HEK293 (cell line): ENCODE measurements around the gene ZNF236.

ENCODE experiments used
- CTCF ChIA-PET: fragments of 350-600 bp; formaldehyde crosslinking; extraction: SDS; loops from one replicate; lab custom pipeline; 2021; ENCODE audit warnings: antibody characterized with exemption; lab: Yijun Ruan, JAX
- POLR2A ChIA-PET: fragments of 300-600 bp; formaldehyde crosslinking; extraction: SDS; loops from one replicate; lab custom pipeline; 2020; ENCODE audit warnings: antibody characterized with exemption, inconsistent platforms; lab: Yijun Ruan, JAX
- H3K27ac ChIP-seq: fragments of 200-500 bp; sonication (Bioruptor generic); 2 replicates; pipeline ENCODE4 v1.5.1; 2014; ENCODE audit warnings: low read depth, low read length, control low read depth, inconsistent platforms; ENCODE audit errors: extremely low read depth
- H3K36me3 ChIP-seq, 2 experiments: fragments of 200-500 bp in 1 of 2; sonication (Bioruptor generic) in 1 of 2; 1 replicate in 1 of 2; 2 replicates in 1 of 2; pipeline ENCODE4 v1.5.1; 2014 to 2017; ENCODE audit warnings: inconsistent platforms in 2 of 2, low read length in 2 of 2; ENCODE audit not compliant: control insufficient read depth in 2 of 2, insufficient read depth in 1 of 2
- H3K4me1 ChIP-seq: fragments of 200-500 bp; sonication (Bioruptor generic); 2 replicates; pipeline ENCODE4 v1.5.1; 2014; ENCODE audit warnings: mild to moderate bottlenecking, low read length, inconsistent platforms; ENCODE audit not compliant: control insufficient read depth, insufficient read depth
- H3K4me3 ChIP-seq: 2 replicates; pipeline ENCODE4 v1.5.1; 2011; ENCODE audit warnings: low read depth, mild to moderate bottlenecking, control low read depth, low read length, moderate library complexity
- H3K9me3 ChIP-seq: fragments of 200-500 bp; sonication (Bioruptor generic); 2 replicates; pipeline ENCODE4 v1.5.1; 2014; ENCODE audit warnings: low read depth, low read length, inconsistent platforms; ENCODE audit not compliant: control insufficient read depth, insufficient read depth
- BCL11A ChIP-seq: fragments of 450-650 bp; formaldehyde crosslinking; IDR thresholded peaks from 2 replicates; pipeline ENCODE4 v1.5.1; 2016; ENCODE audit warnings: low read depth, missing biosample characterization, missing genetic modification characterization
- BCL6B ChIP-seq: fragments of 450-650 bp; formaldehyde crosslinking; IDR thresholded peaks from 2 replicates; pipeline ENCODE4 v1.5.1; 2017; ENCODE audit warnings: missing biosample characterization, missing genetic modification characterization
- EGR2 ChIP-seq: fragments of 450-650 bp; formaldehyde crosslinking; IDR thresholded peaks from 2 replicates; pipeline ENCODE4 v1.5.1; 2016; ENCODE audit warnings: low read depth, missing biosample characterization, missing genetic modification characterization
- GLIS1 ChIP-seq: fragments of 450-650 bp; formaldehyde crosslinking; IDR thresholded peaks from 2 replicates; pipeline ENCODE4 v1.5.1; 2016; ENCODE audit warnings: missing biosample characterization, missing genetic modification characterization
- HIC1 ChIP-seq: fragments of 450-650 bp; formaldehyde crosslinking; IDR thresholded peaks from 2 replicates; pipeline ENCODE4 v1.5.1; 2016; ENCODE audit warnings: missing biosample characterization, missing genetic modification characterization
- HOXC10 ChIP-seq: sonication (generic); formaldehyde crosslinking; IDR thresholded peaks from 2 replicates; pipeline ENCODE4 v1.8.1; 2023; ENCODE audit warnings: mild to moderate bottlenecking, missing genetic modification reagents
- KLF16 ChIP-seq: fragments of 450-650 bp; formaldehyde crosslinking; IDR thresholded peaks from 2 replicates; pipeline ENCODE4 v1.5.1; 2017; ENCODE audit warnings: missing biosample characterization, missing genetic modification characterization
- MEIS1 ChIP-seq: sonication (generic); formaldehyde crosslinking; IDR thresholded peaks from 2 replicates; pipeline ENCODE4 v1.8.1; 2022; ENCODE audit warnings: missing genetic modification reagents, mild to moderate bottlenecking, borderline replicate concordance
- OSR2 ChIP-seq: fragments of 450-650 bp; formaldehyde crosslinking; IDR thresholded peaks from 2 replicates; pipeline ENCODE4 v1.5.1; 2016; ENCODE audit warnings: missing biosample characterization, missing genetic modification characterization
- PATZ1 ChIP-seq: fragments of 450-650 bp; formaldehyde crosslinking; IDR thresholded peaks from 2 replicates; pipeline ENCODE4 v1.5.1; 2016; ENCODE audit warnings: missing biosample characterization, missing genetic modification characterization
- PRDM1 ChIP-seq: fragments of 450-650 bp; formaldehyde crosslinking; IDR thresholded peaks from 2 replicates; pipeline ENCODE4; 2016; ENCODE audit warnings: missing biosample characterization, missing genetic modification characterization
- RBAK ChIP-seq: fragments of 450-650 bp; formaldehyde crosslinking; IDR thresholded peaks from 2 replicates; pipeline ENCODE4 v1.5.1; 2016; ENCODE audit warnings: missing biosample characterization, missing genetic modification characterization
- SP2 ChIP-seq: fragments of 450-650 bp; formaldehyde crosslinking; IDR thresholded peaks from 2 replicates; pipeline ENCODE4 v1.5.1; 2016; ENCODE audit warnings: missing biosample characterization, missing genetic modification characterization
- ZBTB20 ChIP-seq: fragments of 450-650 bp; formaldehyde crosslinking; IDR thresholded peaks from 2 replicates; pipeline ENCODE4 v1.5.1; 2016; ENCODE audit warnings: missing biosample characterization, missing genetic modification characterization
- ZEB2 ChIP-seq: fragments of 450-650 bp; formaldehyde crosslinking; IDR thresholded peaks from 2 replicates; pipeline ENCODE4 v1.5.1; 2016; ENCODE audit warnings: missing biosample characterization, missing genetic modification characterization
- ZFP41 ChIP-seq: fragments of 450-650 bp; formaldehyde crosslinking; IDR thresholded peaks from 2 replicates; pipeline ENCODE4 v1.5.1; 2016; ENCODE audit warnings: missing biosample characterization, missing genetic modification characterization, borderline replicate concordance
- ZNF157 ChIP-seq: fragments of 450-650 bp; formaldehyde crosslinking; IDR thresholded peaks from 2 replicates; pipeline ENCODE4 v1.5.1; 2016; ENCODE audit warnings: missing biosample characterization, missing genetic modification characterization
- ZNF202 ChIP-seq: fragments of 450-650 bp; formaldehyde crosslinking; IDR thresholded peaks from 2 replicates; pipeline ENCODE4 v1.5.1; 2016; ENCODE audit warnings: missing biosample characterization, missing genetic modification characterization, borderline replicate concordance
- ZNF362 ChIP-seq: fragments of 450-650 bp; formaldehyde crosslinking; IDR thresholded peaks from 2 replicates; pipeline ENCODE4 v1.5.1; 2016; ENCODE audit warnings: missing biosample characterization, missing genetic modification characterization
- ZNF639 ChIP-seq: fragments of 450-650 bp; formaldehyde crosslinking; IDR thresholded peaks from 2 replicates; pipeline ENCODE4 v1.5.1; 2016; ENCODE audit warnings: missing biosample characterization, missing genetic modification characterization
- ZNF658 ChIP-seq: fragments of 450-650 bp; formaldehyde crosslinking; IDR thresholded peaks from 2 replicates; pipeline ENCODE4; 2016; ENCODE audit warnings: missing biosample characterization, missing genetic modification characterization
- ZNF837 ChIP-seq: fragments of 450-650 bp; formaldehyde crosslinking; IDR thresholded peaks from 2 replicates; pipeline ENCODE4 v1.5.1; 2016; ENCODE audit warnings: missing biosample characterization, missing genetic modification characterization

The ZNF236 gene

GRCh38 chr18:76844144-76844543, 21.8 kb downstream of the ZNF236 start:
- H3K9me3 ChIP-seq = no peaks in the 10 kb centered on the region
- ChIA-PET CTCF (interaction anchor here (0.7 to 1.9 kb wide), 4 partner anchors 9 to 139 kb away, joined by 3 to 13 read pairs (median 4); no protein-coding TSS in a partner anchor), POLR2A (no interaction called here)
- no peak overlapping the region for H3K4me3 ChIP-seq
- peaks cover 20% of the 10 kb centered on the region for H3K4me1 ChIP-seq
- no peak overlapping the region for H3K27ac ChIP-seq
- TF ChIP-seq PRDM1 (tag by site-specific recombination) (peak; percentile 84), ZNF658 (tag by site-specific recombination) (no peak), BCL6B (tag by site-specific recombination) (no peak), ZNF639 (no peak)
- no peaks in the 10 kb centered on the region for H3K36me3 ChIP-seq

- TF ChIP-seq HIC1 (tag by site-specific recombination) = no peak
- no peak for TF ChIP-seq ZNF837
- TF ChIP-seq GLIS1 = 0 out of 2 replicates have a peak, but pooled peaks have one; percentile 15
- no peak for TF ChIP-seq ZEB2 (tag by site-specific recombination)
- TF ChIP-seq MEIS1 (CRISPR knock-in tag) = no peak
- TF ChIP-seq ZNF157 = no peak
- TF ChIP-seq, all 188 proteins: peak for 1
- no peak overlapping the region for H3K4me3 ChIP-seq
- no peaks in the 10 kb centered on the region for H3K9me3 ChIP-seq
- H3K36me3 ChIP-seq = no peaks in the 10 kb centered on the region
- peaks cover 14% of the 10 kb centered on the region for H3K4me1 ChIP-seq
- POLR2A ChIA-PET = no interaction called here
- CTCF ChIA-PET = interaction anchor here (0.6 to 1.9 kb wide), 7 partner anchors 8 to 818 kb away, joined by 3 to 13 read pairs (median 3); no protein-coding TSS in a partner anchor
- H3K27ac ChIP-seq = no peak overlapping the region
These were observed 22.6 kb downstream of the ZNF236 start for GRCh38 chr18:76844742-76845477.

- CTCF ChIA-PET = interaction anchor here (0.6 to 1.0 kb wide), 2 partner anchors 38 to 59 kb away, joined by 4 to 8 read pairs; no protein-coding TSS in a partner anchor
- Histone ChIP-seq H3K27ac (no peak overlapping the region), H3K4me1 (peaks cover 16% of the 10 kb centered on the region), H3K36me3 (peaks cover 0 to 3% of the 10 kb centered on the region in 2 experiments; a peak in 1 of 3 replicates), H3K9me3 (no peaks in the 10 kb centered on the region), H3K4me3 (no peak overlapping the region)
- POLR2A ChIA-PET = no interaction called here
- no peak for TF ChIP-seq EGR2 (tag by site-specific recombination)
- TF ChIP-seq KLF16 = no peak
- no peak for TF ChIP-seq HOXC10 (CRISPR knock-in tag)
- TF ChIP-seq PATZ1 (tag by site-specific recombination) = no peak
- TF ChIP-seq BCL6B (tag by site-specific recombination) = no peak
- TF ChIP-seq RBAK (tag by site-specific recombination) = no peak
- no peak for TF ChIP-seq ZNF202 (tag by site-specific recombination)
- TF ChIP-seq ZFP41 (tag by site-specific recombination) = no peak
- no peak for TF ChIP-seq ZBTB20
- TF ChIP-seq SP2 (tag by site-specific recombination) = no peak
- TF ChIP-seq ZNF362 (tag by site-specific recombination) = no peak
- no peak for TF ChIP-seq BCL11A
- no peak for TF ChIP-seq OSR2 (tag by site-specific recombination)
These were observed 23.9 kb downstream of the ZNF236 start for GRCh38 chr18:76846217-76846616.
